ENCODE data around the gene ARID1B. TPM values are rescaled to one million over a fixed set of nuclear protein-coding genes. Genes with fewer than 3 reads are reported as not detected.

Gene ARID1B
- total RNA-seq, 4 donors from 2014 or later: 87.1 to 194 (median 115) TPM

DNA sequence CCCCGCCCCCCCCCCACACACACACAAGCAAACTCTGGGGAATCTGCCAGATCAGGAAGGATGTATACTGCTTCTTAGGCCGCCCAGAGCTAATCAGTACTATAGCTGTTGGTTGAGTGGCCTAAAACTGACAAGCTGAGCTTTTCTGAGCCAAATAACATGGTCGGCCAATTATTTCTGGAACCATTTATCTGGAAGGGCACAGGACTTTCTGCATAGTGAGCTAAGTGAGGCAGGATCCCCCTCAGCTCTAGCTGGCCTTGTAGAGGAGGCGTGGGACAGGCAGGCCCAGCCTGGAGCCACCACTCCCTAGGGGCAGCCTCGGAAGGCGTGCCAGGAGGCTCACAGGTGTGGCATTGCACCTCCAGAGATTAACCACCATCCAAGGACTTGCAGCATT, 346.1 kb downstream of the ARID1B start:
- Histone ChIP-seq H3K27ac (no peak overlapping the region), H3K36me3 (no peaks in the 10 kb centered on the region), H3K4me3 (no peak overlapping the region), H3K9me3 (no peaks in the 10 kb centered on the region), H3K27me3 (no peaks in the 10 kb centered on the region), H3K4me1 (peaks cover 0 to 2% (median under 1%) of the 10 kb centered on the region in 4 donors)
- TF ChIP-seq POLR2AphosphoS5 (IDR thresholded peaks at IDR 0.05): no peak
- TF ChIP-seq EP300 (IDR thresholded peaks at IDR 0.05; ENCODE audit: low read depth): no peak
- TF ChIP-seq, protein P1, sequence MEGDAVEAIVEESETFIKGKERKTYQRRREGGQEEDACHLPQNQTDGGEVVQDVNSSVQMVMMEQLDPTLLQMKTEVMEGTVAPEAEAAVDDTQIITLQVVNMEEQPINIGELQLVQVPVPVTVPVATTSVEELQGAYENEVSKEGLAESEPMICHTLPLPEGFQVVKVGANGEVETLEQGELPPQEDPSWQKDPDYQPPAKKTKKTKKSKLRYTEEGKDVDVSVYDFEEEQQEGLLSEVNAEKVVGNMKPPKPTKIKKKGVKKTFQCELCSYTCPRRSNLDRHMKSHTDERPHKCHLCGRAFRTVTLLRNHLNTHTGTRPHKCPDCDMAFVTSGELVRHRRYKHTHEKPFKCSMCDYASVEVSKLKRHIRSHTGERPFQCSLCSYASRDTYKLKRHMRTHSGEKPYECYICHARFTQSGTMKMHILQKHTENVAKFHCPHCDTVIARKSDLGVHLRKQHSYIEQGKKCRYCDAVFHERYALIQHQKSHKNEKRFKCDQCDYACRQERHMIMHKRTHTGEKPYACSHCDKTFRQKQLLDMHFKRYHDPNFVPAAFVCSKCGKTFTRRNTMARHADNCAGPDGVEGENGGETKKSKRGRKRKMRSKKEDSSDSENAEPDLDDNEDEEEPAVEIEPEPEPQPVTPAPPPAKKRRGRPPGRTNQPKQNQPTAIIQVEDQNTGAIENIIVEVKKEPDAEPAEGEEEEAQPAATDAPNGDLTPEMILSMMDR (IDR thresholded peaks at IDR 0.05): no peak
- TF ChIP-seq POLR2A (IDR thresholded peaks at IDR 0.05): no peak
- DNase-seq: no peak
- intact Hi-C loops (cut with DNase I; ENCODE audit: low total_unique reads) (no loop called here), in situ Hi-C loops (cut with MboI; ENCODE audit: low pct_ligation_motif_present in 1 of 4, low pct_unique_long_range_greater_than_20kb in 1 of 4, low sequenced_read_pairs in 3 of 4) (no loop called here)
- 82 to 84% methylated on average over 2 to 6 of the region's 6 CpGs for WGBS, 2 donors (ENCODE audit: low coverage in 1 of 2)

DNA sequence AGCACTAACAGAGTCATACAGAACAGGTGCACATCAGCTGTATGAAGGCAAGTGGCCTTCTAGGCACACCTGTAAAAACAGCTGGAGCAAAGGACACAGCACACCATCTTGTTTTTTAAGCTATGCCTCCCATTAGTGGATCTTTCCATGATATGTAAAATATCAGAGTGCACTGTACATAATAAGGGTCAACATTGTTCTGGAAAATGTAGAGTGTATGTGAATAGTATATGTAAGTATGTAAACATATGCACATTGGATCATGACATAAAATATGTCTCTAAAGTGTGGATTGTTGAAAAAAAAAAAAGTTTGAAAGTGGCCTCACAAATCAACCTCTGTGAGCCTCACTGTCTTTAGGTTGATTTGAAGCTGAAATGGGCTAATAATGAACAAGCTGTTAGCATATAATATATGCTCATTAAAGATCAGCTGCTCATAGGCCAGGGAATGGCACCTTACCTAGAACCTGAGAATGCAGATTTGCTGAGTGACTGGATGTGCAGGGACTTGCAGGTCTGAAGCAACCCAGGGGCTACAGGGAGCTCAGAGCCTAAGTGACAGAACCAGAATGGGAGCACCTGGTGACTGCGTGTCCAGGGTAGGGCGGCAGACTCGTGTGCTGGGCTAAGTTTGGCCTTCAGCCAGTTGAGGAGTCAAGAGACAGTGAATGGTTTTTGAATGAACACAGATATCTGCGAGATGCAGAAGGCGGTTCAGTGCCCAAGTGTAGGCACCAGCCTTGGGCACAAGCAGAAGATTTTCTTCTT, 347.5 kb downstream of the ARID1B start:
- intact Hi-C loops (cut with DNase I; ENCODE audit: low total_unique reads): no loop called here

DNA sequence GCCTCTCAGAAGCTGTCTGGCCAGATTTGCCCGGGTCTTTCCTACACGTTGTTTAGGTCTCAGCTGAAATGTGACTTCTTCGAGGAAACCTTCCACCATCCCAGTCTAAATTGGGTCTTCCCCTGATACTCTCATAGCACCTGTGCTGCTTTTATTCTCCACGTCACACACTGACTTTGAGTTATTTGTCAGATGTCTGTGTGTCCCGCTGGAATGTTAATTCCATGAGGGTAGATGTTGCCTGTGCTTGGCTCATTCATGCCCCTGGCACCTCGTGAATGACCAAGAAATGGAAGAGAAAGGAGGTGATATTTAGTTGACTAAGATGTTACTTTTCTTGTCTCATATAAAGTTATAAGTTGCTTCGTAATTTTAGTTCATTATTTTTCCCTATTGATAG, 348.4 kb downstream of the ARID1B start:
- in situ Hi-C loops (cut with MboI; ENCODE audit: low pct_ligation_motif_present in 1 of 4, low pct_unique_long_range_greater_than_20kb in 1 of 4, low sequenced_read_pairs in 3 of 4) (no loop called here), intact Hi-C loops (cut with DNase I; ENCODE audit: low total_unique reads) (no loop called here)
- DNase-seq: no peak
- no peaks in the 10 kb centered on the region for H3K27me3 ChIP-seq
- H3K9me3 ChIP-seq: no peaks in the 10 kb centered on the region
- 95 to 96% methylated on average over 7 of the region's 7 CpGs for WGBS, 2 donors (ENCODE audit: low coverage in 1 of 2)
- H3K4me1 ChIP-seq: peaks cover 0 to 24% (median 11%) of the 10 kb centered on the region in 4 donors
- no peak overlapping the region for H3K4me3 ChIP-seq
- TF ChIP-seq, protein P1 (IDR thresholded peaks at IDR 0.05): no peak
- TF ChIP-seq POLR2A (IDR thresholded peaks at IDR 0.05): no peak
- no peak for TF ChIP-seq EP300 (IDR thresholded peaks at IDR 0.05; ENCODE audit: low read depth)
- no peak for TF ChIP-seq POLR2AphosphoS5 (IDR thresholded peaks at IDR 0.05)
- H3K27ac ChIP-seq: no peak overlapping the region
- H3K36me3 ChIP-seq: no peaks in the 10 kb centered on the region

More for the DNA sequence above, 347.5 kb downstream of the ARID1B start:
- H3K36me3 ChIP-seq: no peaks in the 10 kb centered on the region
- H3K4me1 ChIP-seq: peaks cover 0 to 16% (median 8%) of the 10 kb centered on the region in 4 donors
- H3K4me3 ChIP-seq: no peak overlapping the region
- WGBS, 2 donors (ENCODE audit: low coverage in 1 of 2): 81% methylated on average over 5 of the region's 5 CpGs; no CpG with 5 or more reads in 1 of the 2 donors
- H3K9me3 ChIP-seq: no peaks in the 10 kb centered on the region
- H3K27ac ChIP-seq: no peak overlapping the region
- DNase-seq: no peak
- in situ Hi-C loops (cut with MboI; ENCODE audit: low pct_ligation_motif_present in 1 of 4, low pct_unique_long_range_greater_than_20kb in 1 of 4, low sequenced_read_pairs in 3 of 4): no loop called here
- TF ChIP-seq POLR2AphosphoS5 (IDR thresholded peaks at IDR 0.05) (no peak), EP300 (IDR thresholded peaks at IDR 0.05; ENCODE audit: low read depth) (no peak), POLR2A (IDR thresholded peaks at IDR 0.05) (no peak)
- TF ChIP-seq, protein P1 (IDR thresholded peaks at IDR 0.05): no peak
- H3K27me3 ChIP-seq: no peaks in the 10 kb centered on the region

DNA sequence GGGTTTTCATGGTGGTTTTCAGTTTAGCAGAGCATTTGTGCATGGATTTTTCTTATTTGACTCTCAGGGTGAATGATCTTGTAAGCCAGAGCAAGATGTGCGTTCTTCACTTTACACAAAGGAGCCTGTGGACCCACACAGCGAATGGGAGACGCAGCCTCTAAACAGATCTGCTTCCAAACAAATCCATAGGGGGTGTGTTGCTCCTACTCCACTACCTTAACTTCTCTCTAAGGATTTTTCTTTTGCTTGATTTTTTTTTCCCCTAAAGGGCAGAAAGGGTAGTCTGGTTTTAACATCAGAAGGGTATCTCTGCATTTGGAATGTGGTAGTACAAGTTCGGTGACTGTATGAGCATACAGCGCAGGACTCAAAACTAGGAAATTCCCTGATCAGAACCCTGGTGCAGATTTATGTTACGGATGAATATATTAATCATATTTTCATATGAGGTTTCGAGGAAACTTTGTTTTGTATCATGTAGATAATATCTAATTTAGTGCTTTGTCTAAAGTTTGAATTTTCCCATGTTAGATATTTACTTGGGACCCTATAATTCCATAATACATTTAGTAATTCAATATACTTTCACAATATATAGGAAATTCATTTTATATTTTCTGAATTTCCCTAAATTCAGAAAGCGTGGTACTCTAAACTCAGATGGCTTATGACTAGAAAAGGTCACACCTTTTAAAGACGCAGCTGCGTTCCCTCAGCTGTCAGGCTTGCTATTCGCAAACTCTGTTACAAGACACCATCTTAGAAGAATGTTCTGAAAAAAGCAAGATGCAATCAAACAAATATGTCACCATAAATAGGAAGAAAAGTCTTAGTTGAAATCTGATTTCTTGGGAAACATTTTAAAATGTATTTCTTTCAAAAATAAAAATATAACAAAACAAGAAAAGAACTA, 349.3 kb downstream of the ARID1B start:
- in situ Hi-C loops (cut with MboI; ENCODE audit: low pct_ligation_motif_present in 1 of 4, low pct_unique_long_range_greater_than_20kb in 1 of 4, low sequenced_read_pairs in 3 of 4): no loop called here
- peaks cover 0 to 27% (median 11%) of the 10 kb centered on the region in 4 donors for H3K4me1 ChIP-seq
- no peaks in the 10 kb centered on the region for H3K9me3 ChIP-seq
- no peak for DNase-seq
- H3K27me3 ChIP-seq: no peaks in the 10 kb centered on the region
- TF ChIP-seq, protein P1 (IDR thresholded peaks at IDR 0.05): no peak
- no peak for TF ChIP-seq EP300 (IDR thresholded peaks at IDR 0.05; ENCODE audit: low read depth)
- TF ChIP-seq POLR2A (IDR thresholded peaks at IDR 0.05): no peak
- TF ChIP-seq POLR2AphosphoS5 (IDR thresholded peaks at IDR 0.05): no peak
- no peak overlapping the region for H3K4me3 ChIP-seq
- intact Hi-C loops (cut with DNase I; ENCODE audit: low total_unique reads): no loop called here
- no peak overlapping the region for H3K27ac ChIP-seq
- 96 to 97% methylated on average over 11 of the region's 11 CpGs for WGBS, 2 donors (ENCODE audit: low coverage in 1 of 2)
- H3K36me3 ChIP-seq: no peaks in the 10 kb centered on the region

Measured in transverse colon (tissue), 4 donors.